ENCODE results near the gene RPUSD1.

Gene RPUSD1

DNA sequence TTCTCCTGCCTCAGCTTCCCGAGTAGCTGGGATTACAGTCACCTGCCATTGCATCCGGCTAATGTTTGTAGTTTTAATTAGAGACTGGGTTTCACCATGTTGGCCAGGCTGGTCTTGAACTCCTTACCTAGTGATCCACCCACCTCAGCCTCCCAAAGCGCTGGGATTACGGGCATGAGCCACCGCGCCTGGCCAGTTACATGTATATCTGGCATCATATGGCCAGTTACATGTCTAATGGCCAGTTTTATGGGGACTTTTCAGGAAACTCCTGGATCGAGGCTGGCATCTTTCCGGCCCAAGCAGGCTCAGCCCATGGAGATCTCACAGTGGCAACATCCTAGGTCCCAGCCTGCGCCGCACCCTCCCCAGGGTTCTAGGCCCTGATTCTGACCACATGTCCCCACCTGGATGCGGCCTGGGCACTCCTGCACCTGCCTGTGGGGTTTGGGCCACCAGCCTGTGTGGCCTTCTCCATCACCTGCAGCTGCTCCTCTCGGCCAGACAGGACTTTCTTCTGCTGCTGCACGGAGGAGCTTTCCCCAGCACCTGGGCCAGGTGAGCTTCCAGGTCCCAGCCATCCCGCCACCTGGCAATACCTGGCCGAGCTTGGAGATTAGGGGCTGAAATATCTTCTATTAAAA is 46.1 kb downstream of the RPUSD1 start:
- DNase-seq, result no peak

DNA sequence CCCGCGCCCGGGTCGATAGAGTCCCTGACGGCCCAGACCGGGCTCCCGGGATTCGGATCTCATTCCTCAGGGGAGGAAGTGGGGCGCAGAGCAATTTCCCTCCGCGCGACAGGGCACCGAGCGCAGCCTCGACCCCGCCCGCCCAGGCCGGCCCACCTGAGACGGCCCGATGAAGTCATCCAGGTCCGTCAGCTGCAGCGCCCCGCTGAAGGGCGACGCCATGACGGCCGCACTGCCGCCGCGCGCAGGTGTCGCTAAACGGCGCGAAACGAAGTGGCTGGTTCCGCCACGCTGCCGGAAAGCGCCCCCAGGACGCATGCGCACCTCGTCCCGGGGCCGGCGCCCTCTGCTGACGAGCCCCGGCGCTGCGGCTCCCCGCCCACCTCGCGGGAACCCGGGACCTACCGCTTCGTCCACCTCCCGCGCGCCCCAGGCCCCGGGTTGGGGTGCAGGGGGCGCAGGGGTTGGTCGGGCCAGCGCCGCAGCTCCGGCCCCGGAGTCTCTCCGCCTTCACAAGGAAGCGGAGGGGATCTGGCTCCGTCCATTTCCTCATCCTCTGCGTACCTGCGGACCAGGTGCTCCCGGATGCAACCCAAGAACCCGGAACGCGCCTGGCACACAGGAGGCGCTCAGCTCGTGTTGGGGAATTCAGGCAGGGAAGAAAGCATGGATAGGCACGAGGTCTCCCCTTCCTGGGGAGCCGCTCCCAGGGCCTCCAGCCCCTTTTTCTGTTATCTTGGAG is 47.2 kb downstream of the RPUSD1 start, which contains the start of gene CIAO3:
Gene CIAO3, minus strand, starts transcription at position 234 of the 742 bp plus-strand sequence. Its CDS starts 12 bp downstream, at position 222.
- peak; percentile 90 for DNase-seq

GRCh38 chr16:740459-740763 is 47.8 kb downstream of the RPUSD1 start:
- DNase-seq, result no peak

DNA sequence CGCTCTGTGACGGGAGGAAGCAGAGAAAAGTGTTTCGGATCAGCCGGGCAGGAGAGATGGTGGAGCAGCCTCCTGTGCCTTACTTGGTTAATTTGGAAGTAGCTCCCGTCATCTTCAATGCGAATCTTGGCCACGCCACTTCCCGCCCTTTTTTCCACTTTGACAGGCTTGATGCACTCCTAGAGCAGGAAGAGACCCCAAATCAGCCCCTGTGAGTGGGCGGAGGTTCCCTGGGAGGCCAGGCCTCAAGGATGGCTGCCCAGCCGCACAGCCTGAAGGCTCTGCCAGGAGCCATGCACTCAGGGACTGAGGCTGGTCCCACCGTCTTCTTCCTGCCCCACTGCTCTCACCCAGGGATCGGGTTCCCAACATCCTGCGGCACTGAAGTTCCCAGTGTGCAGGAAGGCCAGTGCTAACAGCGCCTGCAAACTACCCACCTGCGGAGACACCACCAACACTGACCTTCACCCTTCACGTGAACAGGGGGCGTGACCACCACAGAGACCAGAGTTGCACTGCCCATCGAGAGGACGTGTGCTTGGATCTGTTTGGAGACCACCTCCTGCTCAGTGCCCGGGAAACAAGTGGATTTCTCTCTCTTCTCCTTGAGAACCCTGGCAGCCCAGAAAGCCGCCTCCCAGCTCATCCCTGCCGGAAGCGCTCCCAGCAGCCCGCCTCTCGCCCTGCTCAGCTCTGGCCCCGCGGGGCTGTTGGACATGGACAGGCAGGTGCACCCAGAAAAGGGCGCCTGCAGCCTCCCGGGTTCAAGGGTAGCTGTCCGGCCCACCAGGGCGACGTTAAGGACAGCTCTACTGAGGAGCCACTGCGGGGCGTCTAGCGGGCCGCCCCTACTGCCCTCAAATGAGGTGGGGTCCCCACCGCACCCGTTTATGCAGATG is 48.4 kb downstream of the RPUSD1 start:
- no peak for DNase-seq

DNA sequence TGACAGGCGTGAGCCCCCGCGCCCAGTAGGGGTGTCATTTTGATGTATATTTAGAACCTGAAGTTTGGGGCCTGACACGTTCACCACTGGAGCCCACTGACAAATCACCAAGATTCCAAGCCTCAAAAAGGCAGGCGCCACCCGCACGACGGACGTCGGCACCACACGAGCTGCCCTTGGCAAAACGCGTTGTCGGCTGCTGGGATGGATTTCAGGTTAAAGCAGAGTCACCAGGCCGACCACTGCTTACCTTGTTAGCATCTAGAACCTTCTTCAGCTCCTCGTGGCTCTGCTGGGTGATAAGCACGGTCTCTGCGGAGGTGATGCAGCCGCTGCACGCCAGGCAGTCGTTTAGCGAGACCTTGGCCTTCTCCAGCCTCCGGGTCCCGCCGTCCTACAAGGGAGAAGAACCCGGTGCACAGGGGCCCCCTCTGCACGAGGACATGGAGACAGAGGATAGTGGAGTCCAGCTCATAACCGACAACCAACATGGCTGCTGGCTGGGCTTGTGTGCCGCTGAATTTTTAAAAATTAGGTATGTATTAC is 51.2 kb downstream of the RPUSD1 start:
- DNase-seq, result no peak

- DNase-seq, result no peak
Observed at GRCh38 chr16:735982-736453, 52.2 kb downstream of the RPUSD1 start.

DNA sequence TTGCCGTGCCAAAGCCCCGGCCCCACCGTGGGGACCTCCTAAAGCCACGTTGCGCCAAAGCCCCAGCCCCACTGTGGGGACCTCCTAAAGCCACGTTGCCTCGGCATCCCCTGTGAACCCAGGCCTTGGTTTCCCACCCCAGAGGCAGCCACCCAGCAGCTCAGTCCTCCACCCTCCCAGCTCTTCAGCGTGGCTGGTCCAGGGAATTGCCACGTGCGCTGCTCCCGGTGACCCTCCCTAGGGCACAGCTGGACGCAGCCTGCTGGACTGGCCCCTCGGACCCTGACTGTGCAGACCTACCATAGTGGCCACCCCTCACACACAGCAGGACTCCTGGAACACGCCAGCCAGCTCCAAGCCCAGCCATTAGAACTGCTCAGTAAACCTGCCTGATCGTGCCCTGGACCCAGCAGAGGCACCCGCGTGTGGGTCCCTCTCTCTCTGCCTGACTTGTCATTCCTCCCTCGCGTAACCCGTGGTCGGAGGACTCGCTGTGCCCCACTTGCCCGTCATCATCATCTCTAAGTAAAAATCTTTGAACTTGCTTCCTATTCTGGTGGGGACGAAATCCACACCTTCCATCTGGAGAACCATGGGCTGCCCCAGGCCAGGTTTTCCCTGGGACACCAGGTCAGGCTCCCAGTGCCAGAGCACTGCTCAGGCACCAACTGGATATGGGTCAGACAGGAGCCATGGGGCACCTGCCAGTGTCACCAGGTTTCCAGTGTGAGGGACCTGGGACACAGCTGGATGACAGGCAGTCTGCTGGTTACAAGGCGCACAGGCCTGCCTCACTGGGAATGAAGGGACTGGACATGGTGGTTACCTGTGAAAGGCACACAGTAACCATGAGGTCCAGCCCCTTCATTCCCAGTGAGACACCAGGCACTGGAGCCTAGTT is 53.0 kb downstream of the RPUSD1 start:
- no peak for DNase-seq
